SK-N-SH (cell line): ENCODE results near the gene CAPS2. TPM values are rescaled to one million over a fixed set of nuclear protein-coding genes. Genes with fewer than 3 reads are reported as not detected.

Experiments used
- CTCF ChIA-PET: fragments of 300-600, 350-600 bp; formaldehyde crosslinking; extraction: SDS; loops from one replicate; lab custom pipeline; 2021; lab: Yijun Ruan, JAX
- POLR2A ChIA-PET: fragments of 350-600 bp; sonication (Branson Sonifier 250); formaldehyde crosslinking; extraction: SDS; loops from one replicate; lab custom pipeline; 2020; ENCODE audit warnings: antibody characterized with exemption, inconsistent platforms; lab: Yijun Ruan, JAX
- DNase-seq: peaks from one replicate; pipeline ENCODE4 v3.0.0; 2012
- H2AFZ ChIP-seq: fragments of 200-600 bp; sonication (generic); 2 replicates; pipeline ENCODE4 v1.8.1; 2016; ENCODE audit warnings: antibody characterized with exemption, mild to moderate bottlenecking, low read depth
- H3F3A ChIP-seq: fragments of 200-600 bp; sonication (generic); replicated peaks from 2 replicates; pipeline ENCODE3; 2016; ENCODE audit warnings: antibody characterized with exemption, mild to moderate bottlenecking; ENCODE audit not compliant: insufficient read depth
- H3K27ac ChIP-seq, 2 experiments: fragments of 200-500 bp in 1 of 2; fragments of 200-600 bp in 1 of 2; sonication (Bioruptor generic) in 1 of 2; sonication (generic), shearing (Covaris generic) in 1 of 2; 2 replicates each; pipeline versions ENCODE4 v1.5.1 to v1.6.1; 2014 to 2016; ENCODE audit warnings: low read depth in 2 of 2, inconsistent platforms in 1 of 2, low read length in 1 of 2, mild to moderate bottlenecking in 1 of 2, mixed read lengths in 1 of 2
- H3K27me3 ChIP-seq: fragments of 200-600 bp; sonication (generic), shearing (Covaris generic); 2 replicates; pipeline ENCODE4 v1.6.1; 2016; ENCODE audit warnings: mixed run types; ENCODE audit not compliant: insufficient read depth
- H3K36me3 ChIP-seq, 2 experiments: fragments of 200-500 bp in 1 of 2; fragments of 200-600 bp in 1 of 2; sonication (Bioruptor generic) in 1 of 2; sonication (generic) in 1 of 2; replicated peaks in 1 of 2; 2 replicates each; pipeline versions ENCODE3 to v1.5.1; 2014 to 2016; ENCODE audit warnings: low read length in 1 of 2, mild to moderate bottlenecking in 1 of 2; ENCODE audit not compliant: insufficient read depth in 2 of 2, control insufficient read depth in 1 of 2
- H3K4me1 ChIP-seq, 2 experiments: fragments of 200-500 bp in 1 of 2; fragments of 200-600 bp in 1 of 2; sonication (Bioruptor generic) in 1 of 2; sonication (generic), shearing (Covaris generic) in 1 of 2; 2 replicates each; pipeline versions ENCODE4 v1.5.1 to v1.6.1; 2014 to 2016; ENCODE audit warnings: low read depth in 1 of 2, low read length in 1 of 2, mixed run types in 1 of 2; ENCODE audit not compliant: insufficient read depth in 2 of 2, control insufficient read depth in 1 of 2
- H3K4me2 ChIP-seq: fragments of 200-600 bp; sonication (generic), shearing (Covaris generic); 2 replicates; pipeline ENCODE4 v1.6.1; 2017; ENCODE audit warnings: mixed run types
- H3K4me3 ChIP-seq, 2 experiments: fragments of 200-500 bp in 1 of 2; fragments of 200-600 bp in 1 of 2; sonication (Bioruptor generic) in 1 of 2; sonication (generic), shearing (Covaris generic) in 1 of 2; 2 replicates each; pipeline versions ENCODE4 v1.5.1 to v1.8.1; 2014 to 2016; ENCODE audit warnings: low read depth in 2 of 2, inconsistent platforms in 1 of 2, low read length in 1 of 2, mild to moderate bottlenecking in 1 of 2, mixed read lengths in 1 of 2, moderate library complexity in 1 of 2
- H3K79me2 ChIP-seq: fragments of 200-600 bp; sonication (generic); 2 replicates; pipeline ENCODE4 v1.8.1; 2017; ENCODE audit warnings: mild to moderate bottlenecking; ENCODE audit not compliant: insufficient read depth
- H3K9ac ChIP-seq: fragments of 200-600 bp; sonication (generic); 2 replicates; pipeline ENCODE4 v1.6.1; 2017; ENCODE audit warnings: mixed run types
- H3K9me2 ChIP-seq: fragments of 200-600 bp; sonication (generic); 2 replicates; pipeline ENCODE4 v1.6.1; 2017; ENCODE audit warnings: mixed run types
- H3K9me3 ChIP-seq: fragments of 200-600 bp; sonication (generic); 2 replicates; pipeline ENCODE4 v1.6.1; 2017; ENCODE audit warnings: mixed run types, mild to moderate bottlenecking, moderate library complexity
- H4K20me1 ChIP-seq: fragments of 200-600 bp; sonication (generic); 2 replicates; pipeline ENCODE4 v1.6.1; 2017; ENCODE audit warnings: mild to moderate bottlenecking, mixed run types; ENCODE audit not compliant: insufficient read depth
- CTCF ChIP-seq: fragments of 200-600 bp; sonication (generic); IDR thresholded peaks from 2 replicates; pipeline ENCODE4 v1.6.1; 2017; ENCODE audit warnings: antibody characterized with exemption, mild to moderate bottlenecking, moderate library complexity
- EP300 ChIP-seq, 2 experiments: IDR thresholded peaks; 2 replicates each; pipeline versions ENCODE4 v1.4.0 to v1.6.1; 2012; ENCODE audit warnings: borderline replicate concordance in 1 of 2, low read depth in 1 of 2, low read length in 1 of 2
- EZH2phosphoT487 ChIP-seq: fragments of 200-600 bp; sonication (generic); IDR thresholded peaks from 2 replicates; pipeline ENCODE4 v1.6.1; 2017; ENCODE audit warnings: low read depth, mixed run types, mild to moderate bottlenecking, antibody characterized with exemption, moderate library complexity, borderline replicate concordance
- FOXM1 ChIP-seq: IDR thresholded peaks from 2 replicates; pipeline ENCODE4 v1.4.0; 2012; ENCODE audit warnings: low read depth, mild to moderate bottlenecking
- GABPA ChIP-seq: IDR thresholded peaks from 2 replicates; pipeline ENCODE4 v1.4.0; 2012; ENCODE audit warnings: low read depth, mild to moderate bottlenecking
- GATA2 ChIP-seq: sonication (generic); formaldehyde crosslinking; IDR thresholded peaks from 2 replicates; pipeline ENCODE4 v1.5.0; 2020; ENCODE audit warnings: mild to moderate bottlenecking, missing genetic modification reagents
- IRF3 ChIP-seq: fragments of 150-350 bp; IDR thresholded peaks from 2 replicates; pipeline ENCODE4 v1.6.1; 2016; ENCODE audit warnings: mild to moderate bottlenecking, low read depth, low read length
- JUND ChIP-seq: IDR thresholded peaks from 2 replicates; pipeline ENCODE4 v1.4.0; 2012
- MEF2A ChIP-seq: IDR thresholded peaks from 2 replicates; pipeline ENCODE4 v1.4.0; 2012; ENCODE audit warnings: low read depth, borderline replicate concordance
- MXI1 ChIP-seq: IDR thresholded peaks from 2 replicates; pipeline ENCODE4 v1.6.1; 2012; ENCODE audit warnings: mild to moderate bottlenecking, low read depth, low read length, improper control_type of control experiment
- NRF1 ChIP-seq: IDR thresholded peaks from 2 replicates; pipeline ENCODE4 v1.6.1; 2012; ENCODE audit warnings: low read depth, mild to moderate bottlenecking, low read length
- PBX3 ChIP-seq: IDR thresholded peaks from 2 replicates; pipeline ENCODE4; 2012
- REST ChIP-seq: IDR thresholded peaks from 2 replicates; pipeline ENCODE4 v1.6.1; 2012; ENCODE audit warnings: mild to moderate bottlenecking, low read depth, low read length, moderate library complexity
- SIN3A ChIP-seq: IDR thresholded peaks from 2 replicates; pipeline ENCODE4 v1.6.1; 2012; ENCODE audit warnings: low read depth, mild to moderate bottlenecking, low read length, moderate library complexity, borderline replicate concordance
- YY1 ChIP-seq: IDR thresholded peaks from 2 replicates; pipeline ENCODE4 v1.4.0; 2012; ENCODE audit warnings: low read depth, mild to moderate bottlenecking
- ZBTB33 ChIP-seq: IDR thresholded peaks from 2 replicates; pipeline ENCODE4 v1.4.0; 2012; ENCODE audit warnings: low read depth, borderline replicate concordance
- WGBS: methylation state at CpG from one replicate; pipeline ENCODE4 v1.1.6; 2017; ENCODE audit warnings: low lambda C conversion rate; 5-methylcytosine and 5-hydroxymethylcytosine counted together
- polyA plus RNA-seq, 3 experiments: library from polyadenylated mRNA; depleted of rRNA; stranded (reverse); fragments of >200 nt; gene quantifications; 2 replicates each; pipeline ENCODE4 v1.2.3, GENCODE V29; 2012

CAPS2 gene
- polyA plus RNA-seq, 1 of the 3 experiments (the other 2 are of a cell fraction) = 5.7 TPM

- Histone ChIP-seq H3K9me3 (no peaks in the 10 kb centered on the region), H3K27ac (no peak overlapping the region), H3K79me2 (no peaks in the 10 kb centered on the region), H3K4me3 (no peak overlapping the region), H4K20me1 (no peaks in the 10 kb centered on the region), H3K4me1 (no peaks in the 10 kb centered on the region), H2AFZ (no peak overlapping the region), H3K9ac (no peak overlapping the region), H3K4me2 (no peak overlapping the region), H3K9me2 (no peaks in the 10 kb centered on the region), H3K27me3 (no peaks in the 10 kb centered on the region), H3F3A (no peaks in the 10 kb centered on the region), H3K36me3 (peaks cover 0 to 3% of the 10 kb centered on the region in 2 experiments)
- TF ChIP-seq EZH2phosphoT487 = no peak
- TF ChIP-seq YY1 = no peak
- no peak for TF ChIP-seq MXI1
- TF ChIP-seq CTCF = no peak
- no peak for TF ChIP-seq MEF2A
- TF ChIP-seq JUND = no peak
- no peak for TF ChIP-seq IRF3
- no peak for TF ChIP-seq ZBTB33
- TF ChIP-seq GABPA = no peak
- TF ChIP-seq REST = no peak
- TF ChIP-seq NRF1 = no peak
- no peak for TF ChIP-seq FOXM1
- TF ChIP-seq EP300 (IDR thresholded peaks at IDR 0.05; ENCODE audit: borderline replicate concordance in 1 of 2, low read depth in 1 of 2, low read length in 1 of 2) = no peak
- TF ChIP-seq PBX3 = no peak
- TF ChIP-seq GATA2 (CRISPR knock-in tag) = no peak
- no peak for TF ChIP-seq SIN3A
- CTCF ChIA-PET = interaction anchor here (1.4 kb wide), 1 partner anchor 16 kb away, joined by 3 read pairs; no protein-coding TSS in a partner anchor
- 82% methylated on average over 3 of the region's 3 CpGs for WGBS
- no peak for DNase-seq
- POLR2A ChIA-PET = no interaction called here
Measured at GRCh38 chr12:75323663-75324062, 6.5 kb downstream of the CAPS2 start.
